Panc1 (cell line): Measurements from ENCODE around the gene ACP7. TPM values are rescaled to one million over a fixed set of nuclear protein-coding genes. Genes with fewer than 3 reads are reported as not detected.

ENCODE experiments used
- ATAC-seq: fragments of 200-7000 bp; cut with Tn5 transposase; 2 replicates; pipeline ENCODE4 v1.9.1; 2020; ENCODE audit warnings: mild to moderate bottlenecking, moderate library complexity
- BruUV-seq: library from RNA; stranded (reverse); fragments of 400-500 nt; replicated peaks from 2 replicates; lab custom pipeline; 2021; lab: Mats Ljungman, UMichigan
- CTCF ChIA-PET: fragments of 300-600 bp; sonication (Branson Sonifier 250); formaldehyde crosslinking; loops from one replicate; lab custom pipeline; 2022; ENCODE audit warnings: antibody characterized with exemption; lab: Charles Lee
- POLR2A ChIA-PET: fragments of 300-600 bp; sonication (Branson Sonifier 250); formaldehyde crosslinking; loops from one replicate; lab custom pipeline; 2022; ENCODE audit warnings: antibody characterized with exemption; lab: Charles Lee
- DNase-seq: peaks from one replicate; pipeline ENCODE4 v3.0.0-alpha.2; 2010; ENCODE audit warnings: low read depth, low spot score
- H3K27ac ChIP-seq: 2 replicates; pipeline ENCODE4 v1.5.1; 2011; ENCODE audit warnings: mild to moderate bottlenecking, low read length, inconsistent platforms
- H3K27me3 ChIP-seq: fragments of 200-500 bp; sonication (Bioruptor generic); 2 replicates; pipeline ENCODE4 v1.6.0; 2014; ENCODE audit warnings: low read length, inconsistent platforms; ENCODE audit not compliant: control insufficient read depth, insufficient read depth
- H3K36me3 ChIP-seq: fragments of 200-500 bp; sonication (Bioruptor generic); 2 replicates; pipeline ENCODE4 v1.5.1; 2014; ENCODE audit warnings: inconsistent platforms, mild to moderate bottlenecking, low read length, moderate library complexity; ENCODE audit not compliant: control insufficient read depth, insufficient read depth
- H3K4me1 ChIP-seq: 2 replicates; pipeline ENCODE4 v1.5.1; 2011; ENCODE audit warnings: inconsistent platforms, mild to moderate bottlenecking, low read length, moderate library complexity; ENCODE audit not compliant: control insufficient read depth, insufficient read depth
- H3K4me3 ChIP-seq, 2 experiments: 2 replicates each; pipeline ENCODE4 v1.5.1; 2011 to 2012; ENCODE audit warnings: low read depth in 2 of 2, low read length in 2 of 2, mild to moderate bottlenecking in 2 of 2, inconsistent platforms in 1 of 2, moderate library complexity in 1 of 2
- H3K9me3 ChIP-seq: fragments of 200-500 bp; sonication (Bioruptor generic); 2 replicates; pipeline ENCODE4 v1.5.1; 2014; ENCODE audit warnings: low read depth, mild to moderate bottlenecking, inconsistent platforms, low read length, moderate library complexity; ENCODE audit not compliant: control insufficient read depth, insufficient read depth
- POLR2AphosphoS5 ChIP-seq: IDR thresholded peaks from 2 replicates; pipeline ENCODE4 v1.6.1; 2012; ENCODE audit warnings: mild to moderate bottlenecking, low read depth, low read length, moderate library complexity
- SIN3A ChIP-seq: IDR thresholded peaks from 2 replicates; pipeline ENCODE4 v1.6.1; 2012; ENCODE audit warnings: low read depth, mild to moderate bottlenecking, low read length, moderate library complexity, borderline replicate concordance; ENCODE audit not compliant: insufficient read depth
- TCF7L2 ChIP-seq: IDR thresholded peaks from 2 replicates; pipeline ENCODE4 v1.6.1; 2011; ENCODE audit warnings: mild to moderate bottlenecking, low read depth, low read length, inconsistent platforms
- in situ Hi-C: cut with HindIII; loops from 2 replicates; pipeline ENCODE4 v1.10.0; 2016; ENCODE audit warnings: low sequenced_read_pairs, low pct_unique_long_range_greater_than_20kb
- intact Hi-C: fragments of 100-400 bp; cut with micrococcal nuclease; formaldehyde crosslinking; loops from one replicate; pipeline ENCODE4 v1.10.0; 2022; ENCODE audit not compliant: unreplicated experiment
- total RNA-seq: library from RNA; stranded (reverse); gene quantifications from one replicate; pipeline ENCODE4 v1.2.1, GENCODE V29; 2021; ENCODE audit not compliant: unreplicated experiment
- TF ChIP-seq, protein P1 (sequence below): fragments of 450-650 bp; IDR thresholded peaks from 2 replicates; pipeline ENCODE4 v1.5.1; 2017; ENCODE audit warnings: mild to moderate bottlenecking
- TF ChIP-seq, protein P2 (sequence below), 2 experiments: IDR thresholded peaks; 2 replicates each; pipeline ENCODE4 v1.6.1; 2011 to 2012; ENCODE audit warnings: low read depth in 2 of 2, control low read depth in 1 of 2, low read length in 1 of 2, mild to moderate bottlenecking in 1 of 2, moderate library complexity in 1 of 2; ENCODE audit not compliant: insufficient read depth in 1 of 2

Gene ACP7
- total RNA-seq, 1 experiment from 2014 or later, result 10.3 TPM

DNA sequence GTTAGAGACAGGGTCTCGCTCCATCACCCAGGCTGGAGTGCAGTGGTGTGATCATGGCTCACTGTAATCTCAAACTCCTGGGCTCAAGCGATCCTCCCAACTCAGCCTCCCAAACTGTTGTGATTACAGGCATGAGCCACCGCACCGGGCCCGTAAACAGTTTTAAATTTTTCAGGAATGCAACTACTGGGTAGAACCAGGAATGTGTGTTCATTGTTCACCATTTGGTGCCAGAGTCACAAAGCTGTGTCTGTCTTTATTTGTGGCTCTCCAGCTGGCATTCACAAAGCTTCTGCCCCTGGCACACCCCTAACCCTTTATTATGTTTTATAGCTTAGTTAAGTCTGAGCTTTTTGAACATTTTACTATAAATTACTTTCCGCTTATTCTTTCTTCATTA, 19.8 kb upstream of the ACP7 start:
- Histone ChIP-seq H3K27me3 (no peaks in the 10 kb centered on the region), H3K4me1 (peaks cover 10% of the 10 kb centered on the region), H3K9me3 (no peaks in the 10 kb centered on the region), H3K4me3 (no peak overlapping the region), H3K36me3 (no peaks in the 10 kb centered on the region), H3K27ac (peak overlapping the region; percentile 40)
- DNase-seq, result no peak
- TF ChIP-seq, protein P1, sequence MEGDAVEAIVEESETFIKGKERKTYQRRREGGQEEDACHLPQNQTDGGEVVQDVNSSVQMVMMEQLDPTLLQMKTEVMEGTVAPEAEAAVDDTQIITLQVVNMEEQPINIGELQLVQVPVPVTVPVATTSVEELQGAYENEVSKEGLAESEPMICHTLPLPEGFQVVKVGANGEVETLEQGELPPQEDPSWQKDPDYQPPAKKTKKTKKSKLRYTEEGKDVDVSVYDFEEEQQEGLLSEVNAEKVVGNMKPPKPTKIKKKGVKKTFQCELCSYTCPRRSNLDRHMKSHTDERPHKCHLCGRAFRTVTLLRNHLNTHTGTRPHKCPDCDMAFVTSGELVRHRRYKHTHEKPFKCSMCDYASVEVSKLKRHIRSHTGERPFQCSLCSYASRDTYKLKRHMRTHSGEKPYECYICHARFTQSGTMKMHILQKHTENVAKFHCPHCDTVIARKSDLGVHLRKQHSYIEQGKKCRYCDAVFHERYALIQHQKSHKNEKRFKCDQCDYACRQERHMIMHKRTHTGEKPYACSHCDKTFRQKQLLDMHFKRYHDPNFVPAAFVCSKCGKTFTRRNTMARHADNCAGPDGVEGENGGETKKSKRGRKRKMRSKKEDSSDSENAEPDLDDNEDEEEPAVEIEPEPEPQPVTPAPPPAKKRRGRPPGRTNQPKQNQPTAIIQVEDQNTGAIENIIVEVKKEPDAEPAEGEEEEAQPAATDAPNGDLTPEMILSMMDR, result no peak
- TF ChIP-seq SIN3A, result no peak
- TF ChIP-seq, protein P2, sequence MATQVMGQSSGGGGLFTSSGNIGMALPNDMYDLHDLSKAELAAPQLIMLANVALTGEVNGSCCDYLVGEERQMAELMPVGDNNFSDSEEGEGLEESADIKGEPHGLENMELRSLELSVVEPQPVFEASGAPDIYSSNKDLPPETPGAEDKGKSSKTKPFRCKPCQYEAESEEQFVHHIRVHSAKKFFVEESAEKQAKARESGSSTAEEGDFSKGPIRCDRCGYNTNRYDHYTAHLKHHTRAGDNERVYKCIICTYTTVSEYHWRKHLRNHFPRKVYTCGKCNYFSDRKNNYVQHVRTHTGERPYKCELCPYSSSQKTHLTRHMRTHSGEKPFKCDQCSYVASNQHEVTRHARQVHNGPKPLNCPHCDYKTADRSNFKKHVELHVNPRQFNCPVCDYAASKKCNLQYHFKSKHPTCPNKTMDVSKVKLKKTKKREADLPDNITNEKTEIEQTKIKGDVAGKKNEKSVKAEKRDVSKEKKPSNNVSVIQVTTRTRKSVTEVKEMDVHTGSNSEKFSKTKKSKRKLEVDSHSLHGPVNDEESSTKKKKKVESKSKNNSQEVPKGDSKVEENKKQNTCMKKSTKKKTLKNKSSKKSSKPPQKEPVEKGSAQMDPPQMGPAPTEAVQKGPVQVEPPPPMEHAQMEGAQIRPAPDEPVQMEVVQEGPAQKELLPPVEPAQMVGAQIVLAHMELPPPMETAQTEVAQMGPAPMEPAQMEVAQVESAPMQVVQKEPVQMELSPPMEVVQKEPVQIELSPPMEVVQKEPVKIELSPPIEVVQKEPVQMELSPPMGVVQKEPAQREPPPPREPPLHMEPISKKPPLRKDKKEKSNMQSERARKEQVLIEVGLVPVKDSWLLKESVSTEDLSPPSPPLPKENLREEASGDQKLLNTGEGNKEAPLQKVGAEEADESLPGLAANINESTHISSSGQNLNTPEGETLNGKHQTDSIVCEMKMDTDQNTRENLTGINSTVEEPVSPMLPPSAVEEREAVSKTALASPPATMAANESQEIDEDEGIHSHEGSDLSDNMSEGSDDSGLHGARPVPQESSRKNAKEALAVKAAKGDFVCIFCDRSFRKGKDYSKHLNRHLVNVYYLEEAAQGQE (IDR thresholded peaks at IDR 0.05; ENCODE audit: insufficient read depth in 1 of 2, low read depth in 2 of 2, low read length in 1 of 2), result no peak
- TF ChIP-seq TCF7L2, result no peak
- no peak for TF ChIP-seq POLR2AphosphoS5
- ChIA-PET CTCF (interaction anchor here (0.6 to 0.7 kb wide), 3 partner anchors 104 to 701 kb away, joined by 3 to 5 read pairs (median 3); no protein-coding TSS in a partner anchor), POLR2A (interaction anchor here (0.5 to 1.2 kb wide), 3 partner anchors 48 to 722 kb away, joined by 5 to 9 read pairs (median 6); no protein-coding TSS in a partner anchor)
- BruUV-seq, result no TSS peak
- intact Hi-C loops, result no loop called here
- ATAC-seq, result peak; percentile 6; the same call in 1 of the 2 replicates
- in situ Hi-C loops, result loop anchor here (5.0 to 10.0 kb wide), 3 partner anchors 50 to 990 kb away; partner anchors contain the start of gene ZNF780B

DNA sequence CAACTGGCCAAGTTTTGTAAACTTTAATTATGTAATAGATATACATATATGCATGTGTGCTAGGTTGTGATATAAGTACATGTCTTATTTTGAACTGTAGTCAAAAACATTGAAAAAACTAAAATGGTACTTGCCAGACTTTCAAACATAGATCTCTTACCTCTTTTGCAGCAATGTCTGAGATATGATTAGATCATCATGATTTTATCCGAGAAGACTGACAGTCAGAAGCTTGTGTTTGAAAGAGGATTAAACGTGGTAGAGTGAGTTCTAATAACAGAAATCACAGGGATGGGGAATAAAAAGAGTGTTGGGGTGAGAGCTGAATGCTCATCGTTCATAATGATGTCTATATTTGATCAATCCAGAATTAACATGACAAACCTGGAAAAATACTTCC, 18.2 kb upstream of the ACP7 start:
- Histone ChIP-seq H3K4me3 (no peak overlapping the region), H3K4me1 (peaks cover 14% of the 10 kb centered on the region), H3K27ac (peak overlapping the region; percentile 0; the same call in 1 of the 2 replicates), H3K36me3 (no peaks in the 10 kb centered on the region), H3K27me3 (no peaks in the 10 kb centered on the region), H3K9me3 (no peaks in the 10 kb centered on the region)
- DNase-seq (no peak), ATAC-seq (no peak)
- in situ Hi-C loops (loop anchor here (5.0 to 10.0 kb wide), 4 partner anchors 49 to 989 kb away; partner anchors contain the start of gene ZNF780B), intact Hi-C loops (no loop called here)
- ChIA-PET CTCF (interaction anchor here (1.0 kb wide), 1 partner anchor 14 kb away, joined by 3 read pairs; no protein-coding TSS in a partner anchor), POLR2A (interaction anchor here (0.7 kb wide), 1 partner anchor 13 kb away, joined by 3 read pairs; no protein-coding TSS in a partner anchor)
- BruUV-seq, result no TSS peak
- TF ChIP-seq POLR2AphosphoS5 (no peak), SIN3A (no peak), TCF7L2 (no peak)
- TF ChIP-seq, protein P2 (IDR thresholded peaks at IDR 0.05; ENCODE audit: insufficient read depth in 1 of 2, low read depth in 2 of 2, low read length in 1 of 2), result no peak
- TF ChIP-seq, protein P1, result no peak
